ENCODE results near the gene IFITM5.
"Not testable (repeated sequence)": the region's sequence is repeated elsewhere in the genome, so short reads cannot be mapped to it uniquely, and the experiment has no call there.

Gene IFITM5

GRCh38 chr11:296171-297050 lies 2.9 kb downstream of the IFITM5 start:
- in situ Hi-C loops (cut with MboI; ENCODE audit: low sequenced_read_pairs) = no loop called here

GRCh38 chr11:295351-296170 lies 3.8 kb downstream of the IFITM5 start:
- in situ Hi-C loops (cut with MboI; ENCODE audit: low sequenced_read_pairs) = no loop called here

GRCh38 chr11:294780-295179 lies 4.5 kb downstream of the IFITM5 start:
- in situ Hi-C loops (cut with MboI; ENCODE audit: low sequenced_read_pairs) = no loop called here

GRCh38 chr11:293852-294661 lies 5.3 kb downstream of the IFITM5 start:
- in situ Hi-C loops (cut with MboI; ENCODE audit: low sequenced_read_pairs) = no loop called here

GRCh38 chr11:293271-293851 lies 6.0 kb downstream of the IFITM5 start:
- in situ Hi-C loops (cut with MboI; ENCODE audit: low sequenced_read_pairs) = no loop called here

- in situ Hi-C loops (cut with MboI; ENCODE audit: low sequenced_read_pairs) = no loop called here
Measured at GRCh38 chr11:292211-293121, 6.9 kb downstream of the IFITM5 start.

- in situ Hi-C loops (cut with MboI; ENCODE audit: low sequenced_read_pairs) = no loop called here
Measured at GRCh38 chr11:291281-292210, 7.8 kb downstream of the IFITM5 start.

- in situ Hi-C loops (cut with MboI; ENCODE audit: low sequenced_read_pairs) = no loop called here
Measured at GRCh38 chr11:290621-291231, 8.6 kb downstream of the IFITM5 start.

GRCh38 chr11:289712-290620 lies 9.4 kb downstream of the IFITM5 start:
- in situ Hi-C loops (cut with MboI; ENCODE audit: low sequenced_read_pairs) = no loop called here

- in situ Hi-C loops (cut with MboI; ENCODE audit: low sequenced_read_pairs) = no loop called here
Measured at GRCh38 chr11:289398-289711, 10.0 kb downstream of the IFITM5 start.

GRCh38 chr11:288478-289397 lies 10.6 kb downstream of the IFITM5 start, which contains the start of gene PGGHG:
TSS of gene PGGHG (plus strand) at chr11:289126. CDS start at chr11:289817, 691 bp downstream.
- in situ Hi-C loops (cut with MboI; ENCODE audit: low sequenced_read_pairs) = no loop called here

- in situ Hi-C loops (cut with MboI; ENCODE audit: low sequenced_read_pairs) = no loop called here
Measured at GRCh38 chr11:287821-288477, 11.4 kb downstream of the IFITM5 start.

- in situ Hi-C loops (cut with MboI; ENCODE audit: low sequenced_read_pairs) = not testable (repeated sequence)
Measured at GRCh38 chr11:286977-287820, 12.1 kb downstream of the IFITM5 start.

GRCh38 chr11:285894-286220 lies 13.5 kb downstream of the IFITM5 start:
- in situ Hi-C loops (cut with MboI; ENCODE audit: low sequenced_read_pairs) = no loop called here

Measured in HL-60/S4 treated with phorbol 12-myristate 13-acetate at 8.2 ng/mL for 4 days and 3 days (cell line).